IMR-90 (cell line): ENCODE measurements around the gene CD44. TPM values are rescaled to one million over a fixed set of nuclear protein-coding genes. Genes with fewer than 3 reads are reported as not detected.

Experiments used
- ATAC-seq: fragments of 200-7000 bp; cut with Tn5 transposase; 2 replicates; pipeline ENCODE4 v1.9.1; 2020; ENCODE audit warnings: low read depth, mild to moderate bottlenecking, moderate library complexity
- BruUV-seq: library from RNA; stranded (reverse); fragments of 400-500 nt; replicated peaks from 2 replicates; lab custom pipeline; 2021; lab: Mats Ljungman, UMichigan
- CTCF ChIA-PET: fragments of 300-600 bp; formaldehyde crosslinking; extraction: SDS; loops from one replicate; lab custom pipeline; 2021; ENCODE audit warnings: antibody characterized with exemption; lab: Yijun Ruan, JAX
- POLR2A ChIA-PET: fragments of 300-600 bp; sonication (Branson Sonifier 250); formaldehyde crosslinking; loops from one replicate; lab custom pipeline; 2022; ENCODE audit warnings: antibody characterized with exemption; ENCODE audit not compliant: unreplicated experiment; lab: Charles Lee
- DNase-seq: peaks from one replicate; pipeline ENCODE4 v3.0.0; 2013
- H2AFZ ChIP-seq: replicated peaks from 2 replicates; pipeline ENCODE3; 2013; ENCODE audit warnings: low read length, mild to moderate bottlenecking; ENCODE audit not compliant: poor library complexity
- H2AK5ac ChIP-seq: 2 replicates; pipeline ENCODE4 v1.6.1; 2013; ENCODE audit warnings: low read depth, low read length, inconsistent platforms
- H2AK9ac ChIP-seq: replicated peaks from 2 replicates; pipeline ENCODE3; 2013; ENCODE audit warnings: mild to moderate bottlenecking, low read depth, low read length, moderate library complexity; ENCODE audit not compliant: poor library complexity
- H2BK120ac ChIP-seq: 2 replicates; pipeline ENCODE4 v1.6.1; 2013; ENCODE audit warnings: low read depth, low read length, inconsistent platforms
- H2BK15ac ChIP-seq: 3 replicates; pipeline ENCODE4 v1.6.1; 2013; ENCODE audit warnings: low read depth, low read length, inconsistent platforms
- H2BK20ac ChIP-seq: 2 replicates; pipeline ENCODE4 v1.6.1; 2013; ENCODE audit warnings: low read depth, mild to moderate bottlenecking, inconsistent platforms, low read length, moderate library complexity
- H2BK5ac ChIP-seq: 2 replicates; pipeline ENCODE4 v1.6.1; 2013; ENCODE audit warnings: mild to moderate bottlenecking, low read depth, low read length, inconsistent platforms; ENCODE audit not compliant: poor library complexity, severe bottlenecking
- H3K14ac ChIP-seq: replicated peaks from 2 replicates; pipeline ENCODE4 v1.6.1; 2013; ENCODE audit warnings: low read depth, low read length, inconsistent platforms
- H3K18ac ChIP-seq: 2 replicates; pipeline ENCODE4 v1.6.1; 2013; ENCODE audit warnings: low read depth, low read length, control low read depth
- H3K23ac ChIP-seq: 2 replicates; pipeline ENCODE4 v1.6.1; 2013; ENCODE audit warnings: low read depth, low read length, inconsistent platforms
- H3K27ac ChIP-seq: 2 replicates; pipeline ENCODE4 v1.5.1; 2013; ENCODE audit warnings: mild to moderate bottlenecking, control low read depth, low read length; ENCODE audit not compliant: insufficient read depth
- H3K27me3 ChIP-seq: 2 replicates; pipeline ENCODE4 v1.6.1; 2013; ENCODE audit warnings: low read length; ENCODE audit not compliant: control insufficient read depth, insufficient read depth
- H3K36me3 ChIP-seq: 2 replicates; pipeline ENCODE4 v1.6.1; 2013; ENCODE audit warnings: low read length, mixed read lengths; ENCODE audit not compliant: control insufficient read depth, insufficient read depth
- H3K4ac ChIP-seq: 2 replicates; pipeline ENCODE4 v1.6.1; 2013; ENCODE audit warnings: low read depth, low read length, inconsistent platforms
- H3K4me1 ChIP-seq: 2 replicates; pipeline ENCODE4 v1.6.1; 2013; ENCODE audit warnings: low read length, mixed read lengths; ENCODE audit not compliant: control insufficient read depth, insufficient read depth
- H3K4me2 ChIP-seq: 2 replicates; pipeline ENCODE4 v1.6.1; 2013; ENCODE audit warnings: low read depth, mild to moderate bottlenecking, control low read depth, low read length, moderate library complexity
- H3K4me3 ChIP-seq: 2 replicates; pipeline ENCODE4 v1.5.1; 2013; ENCODE audit warnings: low read depth, mild to moderate bottlenecking, control low read depth, low read length, moderate library complexity; ENCODE audit not compliant: insufficient read depth
- H3K56ac ChIP-seq: 2 replicates; pipeline ENCODE4 v1.6.1; 2013; ENCODE audit warnings: low read length, inconsistent platforms; ENCODE audit not compliant: insufficient read depth; ENCODE audit errors: extremely low read depth
- H3K79me1 ChIP-seq, 2 experiments: 2 replicates each; pipeline ENCODE4 v1.6.1; 2013; ENCODE audit warnings: low read length in 2 of 2, inconsistent platforms in 1 of 2, low read depth in 1 of 2
- H3K9ac ChIP-seq: 2 replicates; pipeline ENCODE4 v1.6.1; 2013; ENCODE audit warnings: low read depth, low read length, control low read depth
- H3K9me1 ChIP-seq: 2 replicates; pipeline ENCODE4 v1.6.1; 2013; ENCODE audit warnings: low read length, inconsistent platforms; ENCODE audit not compliant: insufficient read depth
- H3K9me3 ChIP-seq: 2 replicates; pipeline ENCODE4 v1.6.1; 2013; ENCODE audit warnings: low read length; ENCODE audit not compliant: control insufficient read depth, insufficient read depth
- H4K20me1 ChIP-seq: 2 replicates; pipeline ENCODE4 v1.6.1; 2013; ENCODE audit warnings: low read length, inconsistent platforms; ENCODE audit not compliant: insufficient read depth
- H4K5ac ChIP-seq: 2 replicates; pipeline ENCODE4 v1.6.1; 2013; ENCODE audit warnings: mild to moderate bottlenecking, low read depth, low read length, control low read depth
- H4K8ac ChIP-seq, 2 experiments: 2 replicates each; pipeline ENCODE4 v1.6.1; 2013; ENCODE audit warnings: low read depth in 2 of 2, low read length in 2 of 2, control low read depth in 1 of 2, inconsistent platforms in 1 of 2
- H4K91ac ChIP-seq: 2 replicates; pipeline ENCODE4 v1.6.1; 2013; ENCODE audit warnings: low read depth, low read length, inconsistent platforms; ENCODE audit not compliant: insufficient read depth
- BHLHE40 ChIP-seq: fragments of 150-350 bp; IDR thresholded peaks from 2 replicates; pipeline ENCODE4 v1.6.1; 2016; ENCODE audit warnings: mild to moderate bottlenecking, low read depth, low read length
- CEBPB ChIP-seq: IDR thresholded peaks from 2 replicates; pipeline ENCODE4 v1.6.1; 2012; ENCODE audit warnings: low read depth, low read length, improper control_type of control experiment
- CTCF ChIP-seq: conservative IDR thresholded peaks from 2 replicates; pipeline ENCODE4 v1.5.1; 2012; ENCODE audit warnings: mild to moderate bottlenecking, low read depth, low read length, improper control_type of control experiment
- MAFK ChIP-seq: IDR thresholded peaks from 2 replicates; pipeline ENCODE4 v1.6.1; 2012; ENCODE audit warnings: low read depth, low read length, improper control_type of control experiment
- MAZ ChIP-seq: IDR thresholded peaks from 2 replicates; pipeline ENCODE4 v1.6.1; 2012; ENCODE audit warnings: low read depth, mild to moderate bottlenecking, low read length, improper control_type of control experiment, moderate library complexity, borderline replicate concordance
- MXI1 ChIP-seq: IDR thresholded peaks from 2 replicates; pipeline ENCODE4 v1.6.1; 2012; ENCODE audit warnings: low read depth, mild to moderate bottlenecking, low read length, moderate library complexity, borderline replicate concordance
- NFE2L2 ChIP-seq: fragments of 150-350 bp; IDR thresholded peaks from 2 replicates; pipeline ENCODE4 v1.6.1; 2016; ENCODE audit warnings: low read depth, mild to moderate bottlenecking, low read length
- POLR2A ChIP-seq: IDR thresholded peaks from 2 replicates; pipeline ENCODE4 v1.6.1; 2012; ENCODE audit warnings: mild to moderate bottlenecking, low read depth, low read length
- RAD21 ChIP-seq: IDR thresholded peaks from 2 replicates; pipeline ENCODE4 v1.6.1; 2012; ENCODE audit warnings: low read length, improper control_type of control experiment
- RCOR1 ChIP-seq: IDR thresholded peaks from 2 replicates; pipeline ENCODE4 v1.6.1; 2012; ENCODE audit warnings: mild to moderate bottlenecking, low read length, improper control_type of control experiment; ENCODE audit not compliant: insufficient replicate concordance
- RFX5 ChIP-seq: IDR thresholded peaks from 2 replicates; pipeline ENCODE4 v1.8.0; 2012; ENCODE audit warnings: low read depth, mild to moderate bottlenecking, low read length, moderate library complexity
- USF2 ChIP-seq: fragments of 150-350 bp; IDR thresholded peaks from 2 replicates; pipeline ENCODE4 v1.6.1; 2017; ENCODE audit warnings: mild to moderate bottlenecking, antibody characterized with exemption, low read length, low read depth
- WGBS, 2 experiments: methylation state at CpG; one replicate each; pipeline versions ENCODE4 v1.1.5 to v1.1.7; 2013; ENCODE audit warnings: missing lambda C conversion rate in 2 of 2; ENCODE audit not compliant: insufficient read length in 1 of 2; ENCODE audit errors: extremely low coverage in 2 of 2; 5-methylcytosine and 5-hydroxymethylcytosine counted together
- dilution Hi-C: fragments of 300-500 bp; cut with HindIII; formaldehyde crosslinking; loops from one replicate; pipeline ENCODE4 v1.14.3; 2018; ENCODE audit warnings: low sequenced_read_pairs; ENCODE audit not compliant: unreplicated experiment
- in situ Hi-C: fragments of 300-500 bp; cut with MboI; formaldehyde crosslinking; loops from 3 replicates; pipeline ENCODE4 v1.14.3; 2019; ENCODE audit warnings: low sequenced_read_pairs, inconsistent platforms, mixed read lengths
- intact Hi-C: fragments of 100-400 bp; cut with micrococcal nuclease; formaldehyde crosslinking; loops from 2 replicates; pipeline ENCODE4 v1.10.0; 2022
- polyA plus RNA-seq, 3 experiments: library from polyadenylated mRNA; depleted of rRNA; stranded (reverse); fragments of >200 nt; gene quantifications; 2 replicates each; pipeline ENCODE4 v1.2.3, GENCODE V29; 2012; ENCODE audit warnings: low replicate concordance in 1 of 3
- total RNA-seq: library from RNA; depleted of rRNA; stranded (reverse); fragments of >200 nt; gene quantifications from 2 replicates; pipeline ENCODE4 v1.2.3, GENCODE V29; 2012

The CD44 gene
- total and polyA plus RNA-seq, 2 of the 4 experiments (the other 2 are of a cell fraction), result 357 to 947 TPM

GRCh38 chr11:35127619-35128018, 11.4 kb upstream of the CD44 start:
- Histone ChIP-seq H3K14ac (no peak overlapping the region), H2BK5ac (no peak overlapping the region), H3K18ac (no peak overlapping the region), H4K5ac (no peak overlapping the region), H3K23ac (no peak overlapping the region), H2AK9ac (no peak overlapping the region), H4K91ac (no peak overlapping the region), H3K4ac (no peak overlapping the region), H2AFZ (no peak overlapping the region), H3K4me1 (no peaks in the 10 kb centered on the region), H3K9ac (no peak overlapping the region), H2BK120ac (no peak overlapping the region), H3K9me3 (no peaks in the 10 kb centered on the region), H3K4me2 (no peak overlapping the region), H4K20me1 (no peaks in the 10 kb centered on the region), H2BK20ac (no peak overlapping the region), H2BK15ac (no peak overlapping the region), H2AK5ac (no peak overlapping the region), H4K8ac (no peak overlapping the region), H3K56ac (no peak overlapping the region), H3K27me3 (no peaks in the 10 kb centered on the region; the same call in 1 of the 2 replicates), H3K9me1 (no peaks in the 10 kb centered on the region), H3K79me1 (no peaks in the 10 kb centered on the region), H3K4me3 (no peak overlapping the region), H3K27ac (no peak overlapping the region), H3K36me3 (no peaks in the 10 kb centered on the region)
- ChIA-PET CTCF (no interaction called here), POLR2A (no interaction called here)
- dilution Hi-C loops (no loop called here), in situ Hi-C loops (no loop called here), intact Hi-C loops (no loop called here)
- no peak for TF ChIP-seq MAZ
- no peak for TF ChIP-seq RCOR1
- TF ChIP-seq BHLHE40, result no peak
- TF ChIP-seq MXI1, result no peak
- TF ChIP-seq POLR2A, result no peak
- no peak for TF ChIP-seq RAD21
- no peak for TF ChIP-seq USF2
- no peak for TF ChIP-seq CTCF
- TF ChIP-seq RFX5, result no peak
- no peak for TF ChIP-seq CEBPB
- no peak for TF ChIP-seq NFE2L2
- TF ChIP-seq MAFK, result no peak
- no TSS peak for BruUV-seq
- no CpG with 5 or more reads among the region's 2 CpGs for WGBS, 2 experiments
- DNase-seq (no peak), ATAC-seq (no peak)
